Measurements from ENCODE around the gene NKD1. TPM values are rescaled to one million over a fixed set of nuclear protein-coding genes. Genes with fewer than 3 reads are reported as not detected.
"Not testable (repeated sequence)": the region's sequence is repeated elsewhere in the genome, so short reads cannot be mapped to it uniquely, and the experiment has no call there.

NKD1 gene
- total RNA-seq, 1 donor from 2014 or later, result 2.4 TPM

DNA sequence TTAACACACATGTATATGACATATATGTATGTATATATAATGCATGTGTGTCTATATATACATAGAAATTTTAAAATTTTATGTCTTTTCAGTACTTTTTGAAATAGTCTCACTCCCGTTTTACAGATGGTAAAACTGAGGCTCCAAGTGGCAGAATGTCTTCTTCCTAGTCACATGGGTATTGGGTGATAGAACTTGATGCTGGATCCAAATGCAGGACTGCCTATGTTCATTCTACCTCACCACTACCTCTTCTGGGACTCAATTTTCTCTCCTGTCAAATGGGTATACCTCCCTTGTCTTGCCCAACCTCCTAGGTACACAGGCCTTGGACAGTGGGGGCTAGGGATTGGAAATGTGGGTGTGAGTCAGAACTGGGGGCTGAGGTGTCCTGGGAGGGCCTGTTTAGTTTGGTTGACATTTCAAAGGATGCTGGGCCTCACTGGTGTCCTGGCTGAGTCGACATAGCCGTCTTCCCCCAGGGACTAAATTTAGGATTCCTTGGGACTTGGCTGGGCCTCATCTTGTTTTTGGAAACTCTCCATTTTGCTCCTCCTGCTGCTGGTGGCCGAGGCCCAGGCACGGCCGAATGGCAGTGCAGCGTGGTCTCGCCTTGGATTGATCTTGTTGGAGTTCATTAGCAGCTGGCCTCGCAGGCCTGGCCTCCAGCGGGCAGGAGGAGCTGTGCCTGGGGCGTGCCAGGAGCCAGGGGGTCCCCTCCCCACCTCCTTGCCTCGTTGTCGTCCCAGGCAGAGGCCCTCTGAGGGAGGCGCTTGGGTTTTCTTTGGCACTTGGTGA lies 25.9 kb downstream of the NKD1 start:
- DNase-seq (ENCODE audit: low spot score in 2 of 2), result no peak
- FAIRE-seq, result no peak

GRCh38 chr16:50574745-50575136 lies 26.5 kb downstream of the NKD1 start:
- FAIRE-seq (no peak), DNase-seq (ENCODE audit: low spot score in 2 of 2) (no peak)

GRCh38 chr16:50575743-50576142 lies 27.5 kb downstream of the NKD1 start:
- FAIRE-seq (no peak), DNase-seq (ENCODE audit: low spot score in 2 of 2) (no peak)

- DNase-seq (ENCODE audit: low spot score in 2 of 2) (no peak), FAIRE-seq (no peak)
These were observed 28.4 kb downstream of the NKD1 start for GRCh38 chr16:50576403-50577113.

- FAIRE-seq (no peak), DNase-seq (ENCODE audit: low spot score in 2 of 2) (no peak)
These were observed 29.9 kb downstream of the NKD1 start for GRCh38 chr16:50578137-50578536.

DNA sequence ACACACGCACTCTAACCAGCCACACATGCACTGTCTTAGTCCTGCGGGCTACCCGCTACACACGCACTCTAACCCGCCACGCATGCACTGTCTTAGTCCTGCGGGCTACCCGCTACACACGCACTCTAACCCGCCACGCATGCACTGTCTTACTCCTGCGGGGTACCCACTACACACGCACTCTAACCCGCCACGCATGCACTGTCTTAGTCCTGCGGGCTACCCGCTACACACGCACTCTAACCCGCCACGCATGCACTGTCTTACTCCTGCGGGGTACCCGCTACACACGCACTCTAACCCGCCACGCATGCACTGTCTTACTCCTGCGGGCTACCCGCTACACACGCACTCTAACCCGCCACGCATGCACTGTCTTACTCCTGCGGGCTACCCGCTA lies 31.2 kb downstream of the NKD1 start:
- not testable (repeated sequence) for DNase-seq (ENCODE audit: low spot score in 2 of 2); FAIRE-seq

GRCh38 chr16:50580180-50580798 lies 32.1 kb downstream of the NKD1 start:
- no peak for FAIRE-seq
- DNase-seq (ENCODE audit: low spot score in 2 of 2), result no peak

GRCh38 chr16:50581845-50582244 lies 33.6 kb downstream of the NKD1 start:
- no peak for DNase-seq (ENCODE audit: low spot score in 2 of 2)

GRCh38 chr16:50583211-50583610 lies 35.0 kb downstream of the NKD1 start:
- DNase-seq (ENCODE audit: low spot score in 2 of 2) (no peak), FAIRE-seq (no peak)

More at GRCh38 chr16:50581845-50582244, 33.6 kb downstream of the NKD1 start:
- no peak for FAIRE-seq

GRCh38 chr16:50584033-50584722 lies 36.0 kb downstream of the NKD1 start:
- FAIRE-seq, result no peak
- DNase-seq (ENCODE audit: low spot score in 2 of 2), result no peak

- no peak for DNase-seq (ENCODE audit: low spot score in 2 of 2)
- no peak for FAIRE-seq
These were observed 37.2 kb downstream of the NKD1 start for GRCh38 chr16:50585331-50585776.

GRCh38 chr16:50587543-50587942 lies 39.3 kb downstream of the NKD1 start:
- DNase-seq (ENCODE audit: low spot score in 2 of 2), result no peak
- FAIRE-seq, result no peak

DNA sequence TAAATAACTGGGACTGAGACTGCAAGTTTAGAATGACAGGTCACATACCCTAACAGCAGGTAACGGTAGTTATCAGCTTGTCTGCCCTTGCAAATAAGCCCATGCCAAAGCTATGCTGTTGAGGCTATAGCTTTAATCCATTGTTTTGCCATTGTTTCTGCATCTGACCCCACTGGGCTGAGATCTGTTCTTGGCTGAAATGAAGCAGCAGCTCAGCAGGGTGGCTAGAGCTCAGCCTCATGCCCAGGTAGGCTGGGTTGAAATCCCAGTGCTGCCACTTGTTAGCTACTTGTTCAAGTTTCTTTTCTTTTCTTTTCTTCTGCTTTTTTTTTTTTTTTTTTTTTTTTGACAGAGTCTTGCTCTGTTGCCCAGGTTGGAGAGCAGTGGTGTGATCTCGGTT lies 40.1 kb downstream of the NKD1 start:
- DNase-seq (ENCODE audit: low spot score in 2 of 2), result no peak
- FAIRE-seq, result no peak

DNA sequence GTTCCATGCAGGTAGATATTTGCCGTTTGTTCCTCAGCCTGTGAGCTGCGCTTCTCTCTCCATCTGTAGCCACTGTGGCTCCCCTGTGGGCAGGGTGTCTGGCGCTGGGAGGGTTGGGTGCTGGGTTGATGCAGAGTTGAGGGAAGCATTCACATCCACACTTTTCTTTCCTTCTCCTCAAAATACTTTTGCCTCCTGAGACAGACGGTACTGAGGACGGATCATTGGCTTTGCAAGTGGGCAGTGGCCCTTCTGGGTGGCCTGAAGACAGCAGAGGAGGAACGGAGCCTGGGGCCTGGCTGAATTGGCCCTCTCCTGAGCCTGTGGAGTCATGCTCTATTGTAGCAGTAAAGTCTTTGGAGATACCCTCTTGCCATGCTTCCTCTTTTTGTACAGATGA lies 43.0 kb downstream of the NKD1 start:
- no peak for DNase-seq (ENCODE audit: low spot score in 2 of 2)
- no peak for FAIRE-seq

DNA sequence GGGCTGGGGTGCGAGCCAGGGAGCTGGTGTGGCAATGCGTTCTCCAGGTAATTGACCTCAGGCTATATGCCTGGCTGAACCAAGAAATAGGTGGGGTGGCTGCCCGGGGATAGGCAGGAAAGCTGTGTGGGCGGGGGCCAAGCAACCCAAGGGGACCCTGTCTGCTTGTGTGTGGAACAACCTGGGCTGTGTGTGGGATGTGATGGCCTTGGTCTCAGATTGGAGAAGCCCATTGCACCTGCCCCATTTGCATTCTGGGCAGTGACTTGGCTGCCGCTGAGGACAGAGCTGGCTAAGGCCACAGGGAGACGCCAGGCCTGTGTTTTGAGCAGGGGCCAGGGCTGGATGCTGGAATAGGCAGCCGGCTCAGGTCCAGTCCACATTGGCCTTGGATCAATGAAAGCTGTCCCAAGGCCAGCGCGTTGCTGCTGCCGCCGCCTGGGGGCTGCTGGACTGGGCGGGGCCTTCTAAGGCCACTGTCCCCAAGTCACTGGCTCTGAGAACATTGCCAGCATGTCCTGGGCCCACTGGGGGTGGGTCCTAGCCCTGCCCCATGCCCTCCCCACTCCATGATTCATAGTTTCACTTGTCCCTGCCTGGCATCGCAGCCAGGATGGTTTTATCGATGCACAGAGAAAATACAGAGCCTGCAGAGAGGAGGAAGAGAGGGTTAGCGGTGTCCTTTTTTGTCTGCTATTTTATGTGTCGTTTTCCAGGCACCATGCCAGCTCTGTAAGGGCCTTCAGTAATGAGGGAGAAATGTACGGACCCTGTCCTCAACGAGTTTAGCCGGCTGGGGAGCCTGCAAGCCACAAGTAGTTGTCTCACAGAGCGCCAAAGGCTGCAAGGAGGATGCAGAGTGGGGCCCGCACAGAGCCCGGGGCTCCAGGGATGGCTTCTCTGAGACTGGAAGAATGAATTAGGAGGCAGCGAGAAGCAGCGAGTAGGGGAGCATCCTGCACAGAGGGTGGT lies 43.9 kb downstream of the NKD1 start:
- FAIRE-seq (no peak), DNase-seq (ENCODE audit: low spot score in 2 of 2) (peak; percentile 64 to 76)

GRCh38 chr16:50592996-50593395 lies 44.8 kb downstream of the NKD1 start:
- FAIRE-seq, result no peak
- DNase-seq (ENCODE audit: low spot score in 2 of 2), result no peak

- FAIRE-seq (no peak), DNase-seq (ENCODE audit: low spot score in 2 of 2) (no peak)
These were observed 45.4 kb downstream of the NKD1 start for GRCh38 chr16:50593410-50594150.

GRCh38 chr16:50594308-50595260 lies 46.4 kb downstream of the NKD1 start:
- no peak for DNase-seq (ENCODE audit: low spot score in 2 of 2)
- no peak for FAIRE-seq
